ENCODE measurements around the gene SLC66A3.

SLC66A3 gene

DNA sequence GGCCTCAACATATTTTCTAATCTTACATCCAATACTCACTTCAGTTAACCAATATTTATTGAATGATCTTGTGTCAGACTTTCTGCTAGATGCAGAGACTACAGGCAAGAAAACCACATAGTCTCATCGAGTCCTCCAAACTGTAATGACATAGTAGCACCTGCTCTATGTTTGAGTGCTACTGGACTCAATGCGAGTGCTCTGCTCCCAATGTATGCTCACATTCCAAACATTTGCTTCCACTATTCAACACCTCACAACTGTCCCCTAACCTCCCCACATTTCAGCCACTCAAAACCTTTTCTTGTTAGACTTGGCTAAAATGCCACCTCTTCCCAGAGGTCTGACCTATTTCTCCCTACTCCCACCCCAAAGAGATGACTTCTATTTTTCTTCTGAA, 65.2 kb downstream of the SLC66A3 start:
- DNase-seq = no peak

DNA sequence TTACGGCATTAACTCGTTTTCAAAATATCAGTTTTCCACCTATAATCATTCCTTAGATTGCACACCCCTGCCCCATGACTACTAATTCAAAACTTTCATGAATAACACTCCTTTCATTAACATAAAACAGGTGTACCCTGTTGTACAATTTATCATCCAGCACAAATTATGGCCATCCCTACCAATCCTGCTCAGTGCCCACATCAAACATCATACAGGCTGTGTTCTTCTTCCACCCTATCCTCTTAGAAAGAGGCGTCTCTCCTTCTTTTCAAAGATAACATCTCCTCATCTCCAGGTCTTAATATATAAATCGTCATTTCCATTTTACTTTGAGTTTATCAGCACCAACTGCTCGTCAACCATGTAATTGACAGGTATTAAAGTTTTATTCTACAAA, 67.6 kb downstream of the SLC66A3 start:
- DNase-seq = no peak

DNA sequence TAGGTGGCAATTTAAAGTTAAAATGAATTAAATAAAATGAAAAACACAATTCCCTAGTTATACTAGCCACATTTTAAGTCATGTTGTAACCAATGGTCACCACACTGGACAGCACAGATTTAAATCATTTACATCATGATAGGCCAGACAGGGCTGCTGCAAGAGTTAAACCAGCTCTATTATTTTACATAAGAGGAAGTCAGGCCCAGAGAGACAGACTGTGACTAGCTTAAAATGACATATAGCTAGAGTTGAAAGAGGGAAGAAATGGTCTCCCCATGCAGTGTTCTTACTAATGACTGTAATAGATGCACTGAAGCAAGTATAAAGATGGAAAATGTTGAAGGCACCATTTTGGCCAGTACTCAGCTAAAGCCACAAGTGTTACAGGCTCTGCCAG, 69.6 kb downstream of the SLC66A3 start:
- peak; percentile 50 to 72 for DNase-seq

DNA sequence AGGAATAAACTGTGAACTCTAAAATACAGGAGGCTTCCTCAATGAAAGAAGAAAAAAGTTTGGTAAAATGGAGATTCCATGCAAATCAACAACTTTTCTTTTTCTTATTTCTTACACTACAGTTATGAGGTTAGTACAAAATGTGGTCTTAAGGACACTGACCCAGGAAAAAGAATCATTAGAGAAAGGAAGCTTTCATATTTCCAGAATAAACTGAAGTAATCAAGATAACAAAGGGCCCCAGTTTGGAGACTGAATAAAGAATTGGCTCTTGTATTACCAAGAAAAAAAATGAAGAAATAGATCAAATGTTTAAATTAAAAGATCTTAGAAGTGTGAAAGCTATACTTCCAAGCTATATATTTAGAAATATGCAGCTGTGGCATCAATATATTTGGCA, 72.3 kb downstream of the SLC66A3 start:
- DNase-seq = no peak
